GM12892 (cell line): ENCODE results near the gene PSD2.

Source experiments
- DNase-seq: peaks from one replicate; pipeline ENCODE4 v3.0.0; 2011; ENCODE audit not compliant: insufficient read length
- FAIRE-seq: peaks from 2 replicates; lab custom pipeline; 2011; peaks lifted over from hg19 to GRCh38; lab: Jason Lieb, UNC
- POLR2A ChIP-seq: IDR thresholded peaks from 2 replicates; pipeline ENCODE4 v1.6.1; 2011; ENCODE audit warnings: low read depth, low read length, control low read depth
- POLR2AphosphoS5 ChIP-seq: IDR thresholded peaks from 2 replicates; pipeline ENCODE4 v1.6.1; 2011; ENCODE audit warnings: low read depth, low read length, control low read depth
- TAF1 ChIP-seq: IDR thresholded peaks from 2 replicates; pipeline ENCODE4 v1.6.1; 2011; ENCODE audit warnings: low read depth, mild to moderate bottlenecking, control low read depth, low read length, borderline replicate concordance

PSD2 gene

GRCh38 chr5:139798883-139799282 lies 3.3 kb downstream of the PSD2 start:
- DNase-seq, result no peak
- peak; percentile 51 for FAIRE-seq
- TF ChIP-seq POLR2A (no peak), POLR2AphosphoS5 (no peak), TAF1 (no peak)

- TF ChIP-seq POLR2AphosphoS5 (no peak), TAF1 (no peak), POLR2A (no peak)
- no peak for DNase-seq
- no peak for FAIRE-seq
Observed at GRCh38 chr5:139799359-139799758, 3.8 kb downstream of the PSD2 start.

GRCh38 chr5:139803978-139804377 lies 8.4 kb downstream of the PSD2 start:
- DNase-seq, result no peak
- TF ChIP-seq POLR2AphosphoS5, result no peak
- no peak for TF ChIP-seq POLR2A
- TF ChIP-seq TAF1, result no peak
- no peak for FAIRE-seq

- TF ChIP-seq POLR2A, result no peak
- TF ChIP-seq POLR2AphosphoS5, result no peak
- TF ChIP-seq TAF1, result no peak
- DNase-seq, result no peak
- no peak for FAIRE-seq
Observed at GRCh38 chr5:139804800-139805397, 9.3 kb downstream of the PSD2 start.

- DNase-seq (no peak), FAIRE-seq (no peak)
- TF ChIP-seq TAF1 (no peak), POLR2A (no peak), POLR2AphosphoS5 (no peak)
Observed at GRCh38 chr5:139805545-139805944, 9.9 kb downstream of the PSD2 start.

GRCh38 chr5:139806111-139806510 lies 10.5 kb downstream of the PSD2 start:
- no peak for TF ChIP-seq POLR2A
- TF ChIP-seq TAF1, result no peak
- TF ChIP-seq POLR2AphosphoS5, result no peak
- DNase-seq, result no peak
- no peak for FAIRE-seq

GRCh38 chr5:139806726-139807646 lies 11.4 kb downstream of the PSD2 start:
- FAIRE-seq, result no peak
- DNase-seq, result no peak
- TF ChIP-seq TAF1 (no peak), POLR2A (no peak), POLR2AphosphoS5 (no peak)

GRCh38 chr5:139807647-139808030 lies 12.0 kb downstream of the PSD2 start:
- FAIRE-seq, result no peak
- DNase-seq, result no peak
- no peak for TF ChIP-seq POLR2A
- TF ChIP-seq POLR2AphosphoS5, result no peak
- TF ChIP-seq TAF1, result no peak

GRCh38 chr5:139808481-139809330 lies 13.1 kb downstream of the PSD2 start:
- FAIRE-seq (no peak), DNase-seq (peak; percentile 68)
- TF ChIP-seq POLR2AphosphoS5, result no peak

GRCh38 chr5:139809331-139809810 lies 13.8 kb downstream of the PSD2 start:
- FAIRE-seq (no peak), DNase-seq (no peak)
- TF ChIP-seq TAF1, result no peak
- TF ChIP-seq POLR2A, result no peak
- TF ChIP-seq POLR2AphosphoS5, result no peak
